Uterus (tissue), 2 donors: ENCODE results near the gene BCKDHB.

Experiments
- CTCF ChIP-seq, 4 experiments: fragments of 200-600 bp in 2 of 4; fragments of 450-650 bp in 2 of 4; sonication (generic) in 2 of 4; IDR thresholded peaks; one replicate each; pipeline ENCODE4 v1.5.1; 2016 to 2019; ENCODE audit warnings: antibody characterized with exemption in 4 of 4, mild to moderate bottlenecking in 2 of 4, moderate library complexity in 1 of 4
- POLR2A ChIP-seq, 2 donors: fragments of 450-650 bp; IDR thresholded peaks; one replicate each; pipeline ENCODE4 v1.6.1; 2016; ENCODE audit warnings: antibody characterized with exemption in 2 of 2, mild to moderate bottlenecking in 1 of 2, moderate library complexity in 1 of 2

- TF ChIP-seq CTCF (IDR thresholded peaks at IDR 0.05) (no peak), POLR2A (IDR thresholded peaks at IDR 0.05) (no peak)
Measured at GRCh38 chr6:80251321-80251720, 144.8 kb downstream of the BCKDHB start.
